CD4-positive, alpha-beta T cell treated with Interleukin-10 for 1 hour (primary cell): ENCODE results near the gene PCSK5.
"Not testable (repeated sequence)": the region's sequence is repeated elsewhere in the genome, so short reads cannot be mapped to it uniquely, and the experiment has no call there.

Experiments
- DNase-seq: peaks from one replicate; pipeline ENCODE4 v3.0.0-alpha.2; 2020

The PCSK5 gene

GRCh38 chr9:76289703-76290102 lies 399.2 kb downstream of the PCSK5 start:
- no peak for DNase-seq

GRCh38 chr9:76290555-76290954 lies 400.1 kb downstream of the PCSK5 start:
- DNase-seq, result no peak

- DNase-seq, result no peak
These were observed 401.8 kb downstream of the PCSK5 start for GRCh38 chr9:76292246-76292645.

DNA sequence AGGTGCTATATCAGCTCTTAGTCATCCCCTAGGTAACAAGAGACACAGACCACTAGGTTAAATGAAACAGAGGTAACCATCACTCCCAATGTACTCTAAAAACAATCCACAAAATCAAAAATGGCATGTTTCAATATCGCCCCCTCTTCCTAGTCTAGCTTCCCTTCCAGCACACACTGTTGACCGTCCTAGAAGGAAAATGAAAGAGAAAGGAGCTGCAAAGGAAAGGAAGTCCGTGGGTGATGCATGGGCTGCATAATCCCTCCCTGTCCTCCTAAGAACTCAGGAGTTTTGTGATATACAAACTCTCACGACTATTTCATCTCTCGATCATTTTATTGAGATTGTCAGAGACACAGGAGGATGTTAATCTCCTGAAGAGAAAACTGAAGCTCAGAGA lies 402.2 kb downstream of the PCSK5 start:
- DNase-seq, result no peak

DNA sequence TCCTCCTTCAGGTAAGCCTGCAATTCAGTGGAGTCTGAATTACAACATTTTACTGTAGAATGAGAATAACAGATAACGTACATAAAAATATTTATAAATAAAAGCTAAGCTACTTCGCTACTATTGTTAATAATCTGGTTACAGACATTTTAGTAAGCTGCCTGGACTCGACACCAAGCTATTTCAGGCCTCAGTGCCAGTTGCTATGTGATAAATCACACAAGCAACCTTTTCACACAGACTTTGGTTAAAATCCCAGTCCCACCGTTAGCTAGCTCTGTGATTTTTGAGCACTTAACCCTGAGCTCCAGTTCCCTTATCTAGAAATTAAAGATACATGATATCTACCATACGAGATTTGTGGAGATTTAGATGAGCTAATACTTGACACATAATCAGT lies 403.8 kb downstream of the PCSK5 start:
- DNase-seq, result no peak

GRCh38 chr9:76296561-76297310 lies 406.3 kb downstream of the PCSK5 start:
- DNase-seq, result no peak

GRCh38 chr9:76297721-76298239 lies 407.3 kb downstream of the PCSK5 start:
- no peak for DNase-seq

DNA sequence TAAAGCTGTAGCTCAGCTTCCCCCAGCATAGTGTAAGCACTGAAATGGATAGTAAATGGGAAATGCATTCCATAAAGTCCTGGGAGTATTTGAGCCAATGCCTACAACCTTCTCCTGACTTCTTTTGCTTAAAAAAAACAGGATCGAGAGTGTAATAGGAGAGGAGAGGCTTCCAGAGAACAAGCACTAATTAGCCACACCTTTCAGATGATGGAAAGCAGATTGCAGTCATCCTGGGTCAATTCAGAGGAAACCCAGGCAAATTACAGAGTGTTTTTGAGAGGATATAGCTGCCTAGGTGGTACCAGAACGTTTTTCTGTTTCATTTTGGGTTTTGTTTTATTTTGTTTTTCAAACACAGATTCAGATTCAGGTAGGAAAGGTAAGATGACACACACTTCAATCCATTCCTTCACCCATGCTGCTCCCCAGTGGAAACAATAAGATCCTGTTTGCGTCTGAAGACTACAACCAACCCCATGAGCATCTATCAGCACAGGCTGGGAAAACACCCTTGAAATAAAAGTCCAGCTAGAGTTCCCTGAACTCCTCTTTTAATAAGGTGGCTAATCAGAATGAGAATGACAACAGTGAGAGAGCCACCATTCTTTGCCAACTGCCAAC lies 408.2 kb downstream of the PCSK5 start:
- no peak for DNase-seq

GRCh38 chr9:76302543-76302942 lies 412.1 kb downstream of the PCSK5 start:
- no peak for DNase-seq

DNA sequence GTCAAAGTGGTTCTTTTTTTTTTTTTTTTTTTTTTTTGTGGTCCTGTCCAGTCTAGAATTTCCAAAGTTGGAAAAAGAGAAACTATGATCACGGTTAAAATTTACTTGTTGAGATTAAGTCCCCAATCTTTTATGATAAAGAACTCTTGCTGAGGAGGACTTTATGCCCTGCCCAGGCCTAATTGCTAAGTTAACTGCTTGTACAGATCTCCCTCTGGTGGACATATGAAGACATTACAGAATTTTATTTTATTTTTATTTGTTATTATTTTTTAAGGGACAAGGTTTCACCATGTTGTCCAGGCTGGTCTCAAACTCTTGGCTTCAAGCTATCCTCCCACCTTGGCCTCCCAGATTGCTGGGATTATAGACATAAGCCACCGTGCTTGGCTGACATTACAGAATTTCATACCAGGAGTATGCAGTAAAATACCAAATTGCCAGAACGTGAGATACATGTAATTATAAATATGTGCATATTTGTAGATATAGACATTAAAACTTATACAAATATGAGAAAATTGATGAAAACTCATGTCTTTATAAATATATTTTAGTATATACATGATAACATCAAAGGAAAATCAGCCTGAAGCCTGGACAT lies 412.6 kb downstream of the PCSK5 start:
- peak; percentile 43 for DNase-seq

GRCh38 chr9:76307047-76307446 lies 416.6 kb downstream of the PCSK5 start:
- not testable (repeated sequence) for DNase-seq

GRCh38 chr9:76310577-76310976 lies 420.1 kb downstream of the PCSK5 start:
- DNase-seq, result no peak

GRCh38 chr9:76310991-76311390 lies 420.5 kb downstream of the PCSK5 start:
- no peak for DNase-seq

DNA sequence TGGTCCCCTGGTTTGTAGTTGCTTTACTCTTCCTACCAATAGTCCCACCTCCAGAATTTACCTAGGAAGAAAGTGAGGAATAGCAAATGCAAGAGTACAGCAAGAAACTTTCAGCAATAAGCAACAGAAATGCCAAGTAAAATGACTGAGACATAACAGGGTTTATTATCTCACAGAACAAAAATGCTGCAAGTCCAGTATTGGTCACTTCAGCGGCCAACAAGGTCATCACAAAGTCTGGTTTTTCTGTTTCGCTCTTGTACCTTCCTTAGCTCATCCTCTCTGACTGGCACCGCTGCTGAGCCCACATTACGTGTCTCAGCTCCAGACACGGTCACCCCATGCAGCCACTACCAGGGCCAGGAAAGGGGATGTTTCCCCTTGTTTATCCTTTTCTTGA lies 421.1 kb downstream of the PCSK5 start:
- no peak for DNase-seq

GRCh38 chr9:76313771-76314170 lies 423.3 kb downstream of the PCSK5 start:
- no peak for DNase-seq

GRCh38 chr9:76314321-76314720 lies 423.8 kb downstream of the PCSK5 start:
- DNase-seq, result no peak

- no peak for DNase-seq
These were observed 425.6 kb downstream of the PCSK5 start for GRCh38 chr9:76316069-76316468.

- DNase-seq, result not testable (repeated sequence)
These were observed 429.0 kb downstream of the PCSK5 start for GRCh38 chr9:76319466-76319865.

DNA sequence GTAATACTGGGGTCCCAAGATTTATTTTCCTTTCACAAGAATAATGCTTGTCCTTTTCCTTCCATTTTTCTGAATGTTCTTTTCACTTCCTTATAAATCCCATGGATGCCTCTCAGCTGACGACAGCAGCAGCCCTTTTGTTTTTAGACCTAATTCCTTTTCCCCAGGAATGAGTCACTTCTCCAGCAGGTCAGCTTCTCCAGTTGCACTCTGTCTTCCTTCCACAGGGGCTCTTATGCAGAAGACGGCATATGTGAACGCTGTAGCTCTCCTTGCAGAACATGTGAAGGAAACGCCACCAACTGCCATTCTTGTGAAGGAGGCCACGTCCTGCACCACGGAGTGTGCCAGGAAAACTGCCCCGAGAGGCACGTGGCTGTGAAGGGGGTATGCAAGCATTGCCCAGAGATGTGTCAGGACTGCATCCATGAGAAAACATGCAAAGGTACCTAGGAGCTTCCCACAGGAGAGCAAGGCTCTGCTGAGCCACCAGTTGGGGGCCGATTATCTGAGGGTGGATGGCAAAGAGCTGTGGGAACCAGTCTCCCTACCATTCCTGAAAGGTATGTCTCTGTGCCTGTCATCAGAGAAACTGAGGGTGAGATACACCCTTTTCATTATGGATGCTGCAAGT lies 430.8 kb downstream of the PCSK5 start:
- no peak for DNase-seq

DNA sequence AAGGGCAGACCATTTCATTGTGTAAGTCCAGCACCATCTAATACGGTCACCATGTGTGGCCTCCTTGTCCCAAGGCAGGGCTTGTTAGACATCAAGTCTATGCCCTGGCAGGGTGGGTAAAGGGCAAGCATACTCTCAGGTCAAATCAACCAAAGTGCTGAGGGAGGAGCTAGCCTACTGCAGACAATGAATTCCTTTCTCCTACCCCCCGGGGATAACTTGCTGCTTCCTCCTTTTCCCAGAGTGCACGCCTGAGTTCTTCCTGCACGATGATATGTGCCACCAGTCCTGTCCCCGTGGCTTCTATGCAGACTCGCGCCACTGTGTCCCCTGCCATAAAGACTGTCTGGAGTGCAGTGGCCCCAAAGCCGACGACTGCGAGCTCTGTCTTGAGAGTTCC lies 432.3 kb downstream of the PCSK5 start:
- no peak for DNase-seq

- DNase-seq, result no peak
These were observed 433.0 kb downstream of the PCSK5 start for GRCh38 chr9:76323490-76323889.

DNA sequence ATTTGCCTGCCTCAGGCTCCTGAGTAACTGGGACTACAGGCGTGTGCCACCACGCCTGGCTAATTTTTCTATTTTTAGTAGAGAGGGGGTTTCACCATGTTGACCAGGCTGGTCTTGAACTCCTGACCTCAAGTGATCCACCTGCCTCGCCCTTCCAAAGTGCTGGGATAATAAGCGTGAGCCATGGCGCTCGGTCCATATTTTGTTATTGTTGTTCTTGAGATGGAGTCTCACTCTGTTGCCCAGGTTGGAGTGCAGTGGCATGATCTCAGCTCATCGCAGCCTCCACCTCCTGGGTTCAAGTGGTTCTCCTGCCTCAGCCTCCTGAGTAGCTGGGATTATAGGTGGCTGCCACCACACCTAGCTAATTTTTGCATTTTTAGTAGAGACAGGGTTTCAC lies 433.6 kb downstream of the PCSK5 start:
- DNase-seq, result not testable (repeated sequence)

GRCh38 chr9:76330034-76330433 lies 439.6 kb downstream of the PCSK5 start:
- no peak for DNase-seq

GRCh38 chr9:76333388-76333787 lies 442.9 kb downstream of the PCSK5 start:
- no peak for DNase-seq
